Panc1 (cell line): ENCODE results near the gene UNCX.

Experiments
- CTCF ChIP-seq: fragments of 450-650 bp; IDR thresholded peaks from 2 replicates; pipeline ENCODE4 v1.5.1; 2017; ENCODE audit warnings: mild to moderate bottlenecking
- SIN3A ChIP-seq: IDR thresholded peaks from 2 replicates; pipeline ENCODE4 v1.6.1; 2012; ENCODE audit warnings: low read depth, mild to moderate bottlenecking, low read length, moderate library complexity, borderline replicate concordance; ENCODE audit not compliant: insufficient read depth
- TCF7L2 ChIP-seq: IDR thresholded peaks from 2 replicates; pipeline ENCODE4 v1.6.1; 2011; ENCODE audit warnings: mild to moderate bottlenecking, low read depth, low read length, inconsistent platforms

DNA sequence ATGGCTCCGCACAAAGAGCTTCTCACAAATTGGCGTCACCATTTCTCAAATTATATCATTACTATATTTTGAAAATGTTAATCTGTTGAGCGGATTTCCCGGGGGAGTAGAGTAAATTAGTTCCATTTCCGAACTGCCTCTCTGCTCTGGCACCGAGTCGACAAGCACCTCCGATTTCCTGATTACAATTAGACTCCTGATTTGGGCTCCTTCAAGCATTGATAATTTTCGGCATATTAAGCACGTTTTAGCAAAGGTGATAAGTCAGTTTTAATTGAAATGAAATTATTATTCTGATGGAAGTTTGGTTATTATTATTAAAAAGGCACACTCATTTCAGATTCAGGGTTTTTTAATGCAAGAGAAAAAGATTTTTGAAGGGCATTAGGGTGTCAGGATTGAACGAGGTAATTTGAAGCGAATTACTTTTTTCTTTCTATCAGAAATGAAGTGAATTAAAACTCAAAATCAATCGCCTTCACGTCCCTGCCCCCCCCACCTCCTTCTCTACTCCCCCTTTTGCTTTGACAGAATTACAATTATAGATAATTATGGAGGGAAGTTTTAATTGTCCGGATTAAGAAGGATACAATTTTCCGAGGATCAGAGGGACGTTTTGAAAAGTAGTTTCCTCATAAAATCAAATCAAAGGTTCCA is 4.0 kb upstream of the UNCX start:
- TF ChIP-seq CTCF (no peak), TCF7L2 (no peak), SIN3A (no peak)
